ENCODE measurements around the gene CHST5. TPM values are rescaled to one million over a fixed set of nuclear protein-coding genes. Genes with fewer than 3 reads are reported as not detected.

The CHST5 gene
- total and polyA plus RNA-seq, 8 donors, result 0.09 to 1.6 (median 0.65) TPM

- Histone ChIP-seq H3K36me3 (no peaks in the 10 kb centered on the region), H3K27ac (no peak overlapping the region), H3K9me3 (no peaks in the 10 kb centered on the region), H3K4me3 (no peak overlapping the region), H3K27me3 (no peaks in the 10 kb centered on the region), H3K4me1 (no peaks in the 10 kb centered on the region)
- no peak for TF ChIP-seq CTCF (IDR thresholded peaks at IDR 0.05)
- ATAC-seq (no peak), DNase-seq (no peak)
- intact Hi-C loops (cut with DNase I), result no loop called here
These were observed 3.1 kb downstream of the CHST5 start for GRCh38 chr16:75532791-75533190.

- ATAC-seq, result no peak
- no peaks in the 10 kb centered on the region for H3K4me1 ChIP-seq
- H3K9me3 ChIP-seq, result no peaks in the 10 kb centered on the region
- no peak for DNase-seq
- H3K27me3 ChIP-seq, result no peaks in the 10 kb centered on the region
- no peak for TF ChIP-seq CTCF (IDR thresholded peaks at IDR 0.05)
- intact Hi-C loops (cut with DNase I), result no loop called here
- no peaks in the 10 kb centered on the region for H3K36me3 ChIP-seq
- no peak overlapping the region for H3K27ac ChIP-seq
- H3K4me3 ChIP-seq, result no peak overlapping the region
These were observed 3.7 kb downstream of the CHST5 start for GRCh38 chr16:75532142-75532765.

- intact Hi-C loops (cut with DNase I), result no loop called here
- H3K27ac ChIP-seq, result no peak overlapping the region
- H3K4me1 ChIP-seq, result no peaks in the 10 kb centered on the region
- no peak for DNase-seq
- TF ChIP-seq CTCF (IDR thresholded peaks at IDR 0.05), result no peak
- H3K4me3 ChIP-seq, result no peak overlapping the region
- ATAC-seq, result no peak
- H3K27me3 ChIP-seq, result no peaks in the 10 kb centered on the region
- H3K36me3 ChIP-seq, result no peaks in the 10 kb centered on the region
- no peaks in the 10 kb centered on the region for H3K9me3 ChIP-seq
These were observed 5.9 kb downstream of the CHST5 start for GRCh38 chr16:75529959-75530358.

DNA sequence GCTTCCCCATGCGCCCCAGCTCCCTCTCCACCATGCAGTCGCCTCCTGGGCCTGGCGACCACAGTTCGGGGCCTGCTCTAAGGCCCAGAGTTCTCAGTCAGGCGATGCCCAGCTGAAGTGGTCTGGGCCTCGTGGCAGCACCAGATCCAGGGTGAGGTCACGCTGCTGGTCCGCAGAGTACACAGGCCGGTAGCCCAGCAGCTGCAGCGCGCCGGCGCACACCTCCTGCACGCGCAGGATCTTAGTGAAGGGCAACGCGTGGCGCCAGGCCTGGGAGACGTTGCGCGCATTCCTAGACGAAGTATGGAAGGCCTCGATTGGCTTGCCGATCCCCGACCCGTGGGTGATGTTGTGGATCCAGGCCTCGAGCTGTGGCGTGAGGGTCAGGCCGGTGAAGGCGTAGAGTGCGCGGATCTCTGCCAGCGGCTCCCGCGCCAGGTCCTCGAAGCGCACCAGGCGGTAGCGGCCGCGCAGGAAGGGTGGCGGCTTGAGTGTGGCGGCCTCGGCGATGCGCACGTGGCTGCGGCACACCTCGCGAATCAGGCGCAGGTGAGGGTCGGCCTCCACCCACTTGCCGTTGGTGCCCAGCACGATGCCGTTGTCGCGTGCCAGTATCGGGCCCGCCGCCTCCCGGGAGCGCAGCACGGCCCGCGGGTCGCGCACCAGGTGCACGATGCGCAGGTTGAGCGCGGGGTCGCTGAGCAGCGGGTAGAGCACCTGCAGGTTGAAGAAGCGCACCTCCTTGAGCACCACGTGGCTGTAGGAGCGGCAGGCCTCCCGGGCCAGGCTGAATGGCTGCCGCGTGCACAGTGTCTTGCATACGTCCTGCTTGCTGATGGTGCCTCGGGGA is 6.6 kb downstream of the CHST5 start:
- no peaks in the 10 kb centered on the region for H3K27me3 ChIP-seq
- no peak for DNase-seq
- H3K36me3 ChIP-seq, result no peaks in the 10 kb centered on the region
- no peak overlapping the region for H3K4me3 ChIP-seq
- no peaks in the 10 kb centered on the region for H3K9me3 ChIP-seq
- no peak for ATAC-seq
- no peaks in the 10 kb centered on the region for H3K4me1 ChIP-seq
- intact Hi-C loops (cut with DNase I), result no loop called here
- no peak overlapping the region for H3K27ac ChIP-seq
- TF ChIP-seq CTCF (IDR thresholded peaks at IDR 0.05), result no peak

GRCh38 chr16:75527825-75528299 is 8.0 kb downstream of the CHST5 start:
- intact Hi-C loops (cut with DNase I), result no loop called here
- Histone ChIP-seq H3K4me1 (no peaks in the 10 kb centered on the region), H3K36me3 (no peaks in the 10 kb centered on the region), H3K27me3 (no peaks in the 10 kb centered on the region), H3K9me3 (no peaks in the 10 kb centered on the region), H3K4me3 (no peak overlapping the region), H3K27ac (no peak overlapping the region)
- ATAC-seq (no peak), DNase-seq (no peak)
- no peak for TF ChIP-seq CTCF (IDR thresholded peaks at IDR 0.05)

Measured in left lung (tissue), 10 donors.